ENCODE data around the gene DGAT2L6.

DNA sequence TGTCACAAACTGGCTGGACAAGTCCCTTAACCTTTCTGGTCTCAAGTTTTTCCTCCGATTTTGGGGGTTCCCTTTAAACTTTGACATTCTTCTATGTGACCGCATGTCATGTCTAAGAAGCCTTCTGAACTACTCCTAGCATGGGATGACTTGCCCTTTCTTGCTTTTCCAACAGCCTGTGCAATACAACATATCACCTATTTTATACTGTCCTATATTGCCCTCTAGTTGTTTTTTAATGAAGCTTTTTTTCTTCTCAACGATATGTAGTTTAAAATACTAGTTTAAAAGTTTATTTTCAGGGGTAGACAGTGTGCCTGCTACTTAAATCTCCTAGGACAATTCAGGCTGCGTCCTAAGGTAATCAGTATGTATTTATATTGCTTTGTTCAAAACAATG lies 45.1 kb upstream of the DGAT2L6 start:
- TF ChIP-seq, protein P1, sequence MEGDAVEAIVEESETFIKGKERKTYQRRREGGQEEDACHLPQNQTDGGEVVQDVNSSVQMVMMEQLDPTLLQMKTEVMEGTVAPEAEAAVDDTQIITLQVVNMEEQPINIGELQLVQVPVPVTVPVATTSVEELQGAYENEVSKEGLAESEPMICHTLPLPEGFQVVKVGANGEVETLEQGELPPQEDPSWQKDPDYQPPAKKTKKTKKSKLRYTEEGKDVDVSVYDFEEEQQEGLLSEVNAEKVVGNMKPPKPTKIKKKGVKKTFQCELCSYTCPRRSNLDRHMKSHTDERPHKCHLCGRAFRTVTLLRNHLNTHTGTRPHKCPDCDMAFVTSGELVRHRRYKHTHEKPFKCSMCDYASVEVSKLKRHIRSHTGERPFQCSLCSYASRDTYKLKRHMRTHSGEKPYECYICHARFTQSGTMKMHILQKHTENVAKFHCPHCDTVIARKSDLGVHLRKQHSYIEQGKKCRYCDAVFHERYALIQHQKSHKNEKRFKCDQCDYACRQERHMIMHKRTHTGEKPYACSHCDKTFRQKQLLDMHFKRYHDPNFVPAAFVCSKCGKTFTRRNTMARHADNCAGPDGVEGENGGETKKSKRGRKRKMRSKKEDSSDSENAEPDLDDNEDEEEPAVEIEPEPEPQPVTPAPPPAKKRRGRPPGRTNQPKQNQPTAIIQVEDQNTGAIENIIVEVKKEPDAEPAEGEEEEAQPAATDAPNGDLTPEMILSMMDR (IDR thresholded peaks at IDR 0.05; ENCODE audit: low read length), result no peak
- no peak for TF ChIP-seq EZH2 (IDR thresholded peaks at IDR 0.05; ENCODE audit: borderline replicate concordance, low read length)
